Stimulated activated naive B cell treated with anti-CD40 and anti-IgM and Interleukin-4, amounts not matched to agents 10 μg/mL and 1 μg/mL and 100 μg/mL, for 72 hours (primary cell): ENCODE data around the gene CDH13.

Experiments
- ATAC-seq, 2 donors: fragments of 150-1000 bp; cut with Tn5 transposase; replicated peaks; 2 replicates each; pipeline ENCODE4 v1.10.0; 2021; ENCODE audit warnings: moderate library complexity in 1 of 2
- DNase-seq: peaks from one replicate; pipeline ENCODE4 v3.0.0; 2021
- H3K27ac Mint-ChIP-seq: one replicate; pipeline ENCODE4 v1.8.0; 2022; ENCODE audit warnings: mild to moderate bottlenecking, mixed read lengths
- H3K27me3 Mint-ChIP-seq, 2 donors: one replicate each; pipeline ENCODE4 v1.8.0; 2022; ENCODE audit warnings: mixed read lengths in 2 of 2
- H3K36me3 Mint-ChIP-seq, 2 donors: one replicate each; pipeline ENCODE4 v1.8.0; 2022; ENCODE audit warnings: mixed read lengths in 2 of 2, mild to moderate bottlenecking in 1 of 2
- H3K4me1 Mint-ChIP-seq, 2 donors: one replicate each; pipeline ENCODE4 v1.8.0; 2022; ENCODE audit warnings: mixed read lengths in 2 of 2, mild to moderate bottlenecking in 1 of 2
- H3K4me3 Mint-ChIP-seq, 2 donors: one replicate each; pipeline ENCODE4 v1.8.0; 2022; ENCODE audit warnings: mild to moderate bottlenecking in 2 of 2, mixed read lengths in 2 of 2, moderate library complexity in 1 of 2
- H3K9me3 Mint-ChIP-seq, 2 donors: one replicate each; pipeline ENCODE4 v1.8.0; 2022; ENCODE audit warnings: mixed read lengths in 2 of 2, mild to moderate bottlenecking in 1 of 2

The CDH13 gene

DNA sequence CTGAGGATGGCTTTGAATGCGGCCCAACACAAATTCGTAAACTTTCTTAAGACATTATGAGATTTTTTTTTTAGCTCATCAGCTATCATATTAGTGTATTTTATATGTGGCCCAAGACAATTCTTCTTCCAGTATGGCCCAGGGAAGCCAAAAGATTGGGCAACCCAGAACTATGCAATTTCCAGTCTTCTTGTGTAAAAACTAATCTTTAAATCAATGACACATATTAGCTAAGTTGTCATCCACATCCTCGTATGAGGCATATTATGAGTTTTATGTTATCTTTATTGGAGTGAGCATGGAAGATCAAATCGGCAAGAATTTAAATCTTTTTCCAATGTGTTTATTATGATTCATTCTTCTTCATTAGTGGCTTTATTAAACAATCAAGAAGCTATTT, 982.4 kb downstream of the CDH13 start:
- peaks cover 10 to 18% of the 10 kb centered on the region in 2 donors for H3K27me3 Mint-ChIP-seq

DNA sequence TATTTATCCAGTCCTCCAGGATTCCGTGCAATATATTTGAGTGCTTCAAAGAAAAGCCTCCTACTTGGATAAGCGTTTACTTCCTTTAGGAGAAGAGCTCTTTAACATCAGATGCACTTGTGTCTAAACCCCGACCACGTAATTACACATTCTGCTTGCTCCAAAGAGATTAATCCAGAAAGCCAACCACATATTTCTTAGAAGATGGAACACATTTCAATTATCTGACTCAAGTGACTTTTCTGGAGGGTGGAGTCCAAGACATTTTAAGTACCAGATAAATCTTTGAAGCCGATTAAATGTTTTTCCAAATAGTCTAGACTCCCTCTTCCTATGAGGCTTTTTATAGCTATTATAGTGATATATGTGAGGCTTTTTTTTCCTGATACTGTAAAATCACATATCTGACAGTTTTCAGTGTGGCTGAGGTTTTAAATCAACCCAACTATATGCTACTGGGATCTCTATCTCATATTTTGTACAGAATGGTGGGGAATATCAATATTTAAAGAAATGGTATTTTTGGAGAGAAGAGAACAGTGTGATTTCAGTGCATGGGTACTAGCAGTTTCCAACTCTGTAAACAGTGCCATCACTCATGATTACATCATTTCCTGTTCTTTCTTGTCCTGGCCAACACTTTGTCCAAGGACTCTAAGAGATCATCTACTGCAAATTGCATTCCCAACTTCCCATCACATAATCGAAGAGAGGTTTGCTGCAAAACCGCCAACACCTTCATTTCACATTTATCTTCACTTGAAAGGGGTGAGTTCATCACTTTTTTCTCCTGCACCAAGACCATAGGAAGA, 988.6 kb downstream of the CDH13 start:
- Mint-ChIP-seq H3K4me1 (no peaks in the 10 kb centered on the region), H3K9me3 (peaks cover 4 to 8% of the 10 kb centered on the region in 2 donors), H3K27me3 (peaks cover 12 to 34% of the 10 kb centered on the region in 2 donors), H3K4me3 (no peak overlapping the region), H3K27ac (no peak overlapping the region), H3K36me3 (no peaks in the 10 kb centered on the region)
- ATAC-seq (no peak), DNase-seq (no peak)

More for the DNA sequence above, 982.4 kb downstream of the CDH13 start:
- no peak for DNase-seq
- no peak overlapping the region for H3K4me3 Mint-ChIP-seq
- peaks cover 6 to 8% of the 10 kb centered on the region in 2 donors for H3K9me3 Mint-ChIP-seq
- H3K27ac Mint-ChIP-seq: no peak overlapping the region
- no peak for ATAC-seq
- no peaks in the 10 kb centered on the region for H3K36me3 Mint-ChIP-seq
- H3K4me1 Mint-ChIP-seq: no peaks in the 10 kb centered on the region

DNA sequence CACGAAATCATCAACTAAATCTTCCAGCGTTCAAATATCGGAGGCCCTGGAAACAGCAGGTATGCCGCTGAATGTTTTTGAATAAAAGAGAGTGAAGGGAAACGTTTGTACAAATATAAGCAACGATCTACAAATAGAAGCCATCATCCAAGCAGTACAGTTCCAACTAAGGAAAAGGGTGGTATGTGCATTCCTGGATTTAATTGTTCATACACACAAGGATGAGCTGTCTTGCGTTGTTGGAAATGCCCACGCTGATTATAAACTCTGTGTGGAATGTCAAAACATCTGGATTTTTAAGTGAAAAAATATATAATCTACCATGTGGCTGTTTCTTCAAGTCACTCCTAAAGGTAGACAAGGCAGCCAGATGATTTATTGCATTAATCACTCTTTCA, 989.2 kb downstream of the CDH13 start:
- DNase-seq: no peak
- H3K4me3 Mint-ChIP-seq: no peak overlapping the region
- no peaks in the 10 kb centered on the region for H3K36me3 Mint-ChIP-seq
- no peaks in the 10 kb centered on the region for H3K4me1 Mint-ChIP-seq
- ATAC-seq: no peak
- no peak overlapping the region for H3K27ac Mint-ChIP-seq
- H3K9me3 Mint-ChIP-seq: peaks cover 4 to 8% of the 10 kb centered on the region in 2 donors
- peaks cover 12 to 32% of the 10 kb centered on the region in 2 donors for H3K27me3 Mint-ChIP-seq

DNA sequence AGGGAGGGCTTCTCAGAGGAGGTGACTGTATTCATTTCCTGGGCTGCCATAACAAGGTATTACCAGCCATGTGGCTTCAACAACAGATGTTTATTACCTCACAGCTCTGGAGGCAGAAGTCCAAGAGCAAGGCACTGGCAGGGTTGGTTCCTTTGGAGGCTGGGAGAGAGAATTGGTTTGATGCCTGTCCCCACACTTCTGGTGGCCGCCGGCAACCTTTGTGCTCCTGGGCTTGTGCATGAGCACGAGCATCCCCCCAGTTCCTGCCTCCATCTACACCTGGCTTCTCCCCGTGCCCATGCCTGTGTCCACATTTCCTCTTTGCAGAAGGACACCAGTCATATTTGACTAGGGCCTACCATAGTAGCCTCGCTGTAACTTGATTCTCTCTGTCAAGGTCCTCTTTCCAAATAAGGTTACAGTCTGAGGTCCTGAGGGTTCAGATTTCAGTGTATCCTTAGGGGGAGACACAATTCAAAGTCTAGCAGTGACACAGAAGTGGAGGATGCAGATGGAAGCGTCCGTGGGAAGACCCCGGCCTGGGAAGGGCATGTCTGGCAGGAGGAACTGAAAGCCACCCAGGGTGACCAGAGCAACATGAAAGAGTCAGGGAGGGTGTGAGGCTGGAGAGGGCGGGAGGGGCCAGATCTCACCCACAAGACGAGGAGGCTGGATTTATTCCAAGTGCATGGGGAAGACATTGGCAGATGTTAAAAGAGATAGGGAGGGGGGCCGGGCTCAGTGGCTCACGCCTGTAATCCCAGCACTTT, 992.8 kb downstream of the CDH13 start:
- Mint-ChIP-seq H3K27ac (no peak overlapping the region), H3K9me3 (no peaks in the 10 kb centered on the region), H3K36me3 (no peaks in the 10 kb centered on the region), H3K4me3 (no peak overlapping the region), H3K27me3 (peaks cover 8 to 28% of the 10 kb centered on the region in 2 donors), H3K4me1 (no peaks in the 10 kb centered on the region)
- no peak for DNase-seq
- no peak for ATAC-seq

DNA sequence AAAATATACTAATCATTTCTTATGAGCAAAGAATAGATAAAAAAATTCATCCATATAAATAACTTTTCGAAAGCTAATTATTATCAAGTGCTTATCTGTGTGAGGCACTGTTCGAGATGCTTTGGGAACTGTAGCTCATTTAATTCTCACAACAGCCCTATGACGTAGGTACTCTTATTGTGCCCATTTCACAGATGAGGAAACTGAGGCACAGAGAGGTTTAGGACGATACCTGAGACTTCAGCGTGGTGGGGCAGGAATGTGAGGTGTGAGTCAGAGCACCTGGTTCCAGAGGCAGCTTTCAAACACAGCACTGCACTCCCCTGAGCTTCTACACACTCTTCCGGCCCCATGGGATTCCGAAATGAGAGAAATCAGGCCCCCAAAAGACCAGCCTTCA, 995.2 kb downstream of the CDH13 start:
- DNase-seq: no peak
- Mint-ChIP-seq H3K27me3 (peaks cover 12% of the 10 kb centered on the region in 2 donors), H3K36me3 (no peaks in the 10 kb centered on the region), H3K27ac (no peak overlapping the region), H3K4me3 (no peak overlapping the region), H3K4me1 (no peaks in the 10 kb centered on the region), H3K9me3 (no peaks in the 10 kb centered on the region)
- no peak for ATAC-seq

DNA sequence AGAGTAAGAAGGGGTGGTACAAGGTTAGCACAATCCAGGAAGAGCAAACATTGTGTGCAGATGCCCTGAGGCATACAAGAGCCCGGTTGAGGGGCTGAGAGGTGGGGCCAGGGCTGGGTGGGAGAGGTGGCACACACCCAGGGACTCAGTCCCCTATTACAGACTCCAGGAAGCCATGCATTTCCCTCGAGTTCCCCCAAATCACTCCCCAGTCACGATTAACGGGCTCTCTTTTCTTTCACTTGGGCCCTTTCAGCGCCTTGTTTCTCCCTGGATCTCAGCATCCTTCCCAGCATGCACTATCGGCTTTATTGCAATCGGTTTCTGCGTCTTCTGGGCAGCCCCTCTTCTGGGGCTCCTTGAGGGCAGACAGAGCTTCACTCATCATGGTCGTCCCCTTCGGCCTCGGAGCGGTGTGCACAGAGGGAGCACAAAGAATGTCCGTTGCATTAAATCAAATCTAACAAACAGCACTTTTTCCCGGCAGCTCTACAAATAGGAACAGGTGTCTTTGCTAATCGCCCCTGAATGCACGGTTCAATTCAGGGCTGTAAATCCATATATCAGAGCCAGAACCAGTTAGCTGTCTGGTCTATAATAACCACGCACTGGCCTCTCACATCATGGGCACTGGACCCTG, 996.4 kb downstream of the CDH13 start:
- Mint-ChIP-seq H3K4me1 (no peaks in the 10 kb centered on the region), H3K27me3 (peaks cover 10 to 12% of the 10 kb centered on the region in 2 donors), H3K27ac (no peak overlapping the region), H3K9me3 (no peaks in the 10 kb centered on the region), H3K4me3 (no peak overlapping the region), H3K36me3 (no peaks in the 10 kb centered on the region)
- DNase-seq (no peak), ATAC-seq (no peak)

DNA sequence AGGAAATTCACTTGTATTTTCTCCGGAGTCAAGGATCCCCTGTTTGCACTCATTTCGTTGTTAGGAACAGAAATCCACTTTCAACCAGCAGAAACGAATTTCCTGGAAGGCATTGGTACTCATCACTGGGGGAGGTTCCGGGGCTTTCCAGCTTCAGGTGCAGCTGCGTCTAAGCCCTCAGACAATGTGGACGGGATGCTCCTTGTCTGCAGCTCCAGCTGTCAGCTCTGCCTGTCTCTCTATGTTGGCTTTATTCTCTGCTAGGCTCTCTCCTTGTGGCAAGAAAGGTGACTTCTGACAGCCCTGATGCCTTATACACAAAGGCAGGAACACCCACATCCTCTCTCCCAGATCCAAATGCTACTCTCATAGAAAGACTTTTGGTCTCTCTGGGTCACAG, 997.1 kb downstream of the CDH13 start:
- Mint-ChIP-seq H3K27ac (peak overlapping the region; percentile 75), H3K36me3 (no peaks in the 10 kb centered on the region), H3K9me3 (no peaks in the 10 kb centered on the region), H3K4me1 (no peaks in the 10 kb centered on the region), H3K4me3 (no peak overlapping the region), H3K27me3 (peaks cover 10 to 12% of the 10 kb centered on the region in 2 donors)
- DNase-seq (no peak), ATAC-seq (no peak)

DNA sequence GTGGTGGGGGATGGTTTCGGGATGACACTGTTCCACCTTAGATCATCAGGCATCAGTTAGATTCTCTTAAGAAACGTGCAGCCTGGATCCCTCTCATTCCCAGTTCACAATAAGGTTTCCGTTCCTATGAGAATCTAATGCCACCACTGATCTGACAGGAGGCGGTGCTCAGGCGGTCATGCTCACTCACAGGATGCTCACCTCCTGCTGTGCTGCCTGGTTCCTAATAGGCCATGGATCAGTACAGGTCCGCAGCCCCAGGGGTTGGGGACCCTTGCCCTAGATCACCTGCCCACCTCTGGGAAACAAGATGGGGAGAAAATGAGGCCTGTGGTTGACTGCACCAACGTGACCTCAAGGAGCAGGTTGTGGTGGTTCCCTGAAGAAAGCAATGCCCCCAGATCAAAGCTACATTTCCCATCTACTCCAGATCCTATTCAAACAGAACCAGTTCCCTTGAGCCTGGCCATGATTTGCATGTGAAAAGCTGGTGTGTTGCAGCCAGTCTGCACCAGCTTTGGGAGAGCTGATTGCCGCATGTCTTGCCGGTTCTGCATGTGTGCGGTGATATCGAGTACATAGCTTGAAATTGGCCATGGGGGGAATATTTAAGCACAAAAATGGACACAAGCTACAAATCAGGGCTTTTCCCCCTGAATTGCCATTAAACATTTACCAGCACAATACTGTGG, 997.8 kb downstream of the CDH13 start:
- no peaks in the 10 kb centered on the region for H3K9me3 Mint-ChIP-seq
- H3K4me3 Mint-ChIP-seq: no peak overlapping the region
- H3K27me3 Mint-ChIP-seq: peaks cover 7 to 9% of the 10 kb centered on the region in 2 donors
- H3K4me1 Mint-ChIP-seq: no peaks in the 10 kb centered on the region
- peak overlapping the region; percentile 25 for H3K27ac Mint-ChIP-seq
- DNase-seq: no peak
- no peak for ATAC-seq
- H3K36me3 Mint-ChIP-seq: no peaks in the 10 kb centered on the region

DNA sequence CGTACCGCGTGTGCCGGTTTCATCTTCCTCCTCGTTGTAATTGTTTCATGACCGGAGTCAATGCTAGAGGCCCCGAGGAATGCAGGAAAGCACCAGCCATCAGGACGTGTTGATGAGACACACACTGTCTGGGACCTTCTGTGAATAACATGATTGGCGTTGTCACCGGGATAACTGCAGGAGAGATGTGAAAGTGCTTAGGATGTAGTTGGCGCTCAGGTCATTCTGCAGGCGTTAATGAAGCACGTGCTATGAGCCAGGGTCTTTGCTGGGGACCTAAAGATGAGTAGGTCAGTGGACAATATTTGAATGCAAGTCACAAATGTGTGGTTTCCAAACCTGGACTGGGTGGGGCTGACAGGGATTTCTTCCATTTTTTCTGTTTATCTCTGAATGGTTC, 999.4 kb downstream of the CDH13 start:
- Mint-ChIP-seq H3K36me3 (no peaks in the 10 kb centered on the region), H3K9me3 (no peaks in the 10 kb centered on the region), H3K4me3 (no peak overlapping the region), H3K27me3 (peaks cover 4 to 5% of the 10 kb centered on the region in 2 donors), H3K4me1 (no peaks in the 10 kb centered on the region), H3K27ac (no peak overlapping the region)
- ATAC-seq (no peak), DNase-seq (no peak)

DNA sequence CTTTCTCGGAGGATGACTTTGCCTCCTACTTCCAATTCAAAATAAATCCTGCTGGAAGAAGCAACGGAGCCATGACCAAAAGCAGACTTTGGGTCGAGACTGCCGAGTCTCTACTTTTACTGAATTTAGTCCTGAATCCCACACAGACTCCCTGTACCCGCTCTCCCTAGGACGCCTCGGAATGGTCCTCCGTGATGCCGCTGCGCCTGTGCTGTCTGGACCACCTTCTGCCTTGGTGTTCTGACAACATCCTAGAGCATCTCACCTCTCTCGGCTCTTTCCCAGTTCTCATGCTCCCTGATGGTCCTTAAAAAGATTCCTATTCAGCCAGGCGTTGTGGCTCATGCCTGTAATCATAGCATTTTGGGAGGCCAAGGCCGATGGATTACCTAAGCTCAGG, 999.9 kb downstream of the CDH13 start:
- H3K27me3 Mint-ChIP-seq: peaks cover 4 to 5% of the 10 kb centered on the region in 2 donors
- H3K36me3 Mint-ChIP-seq: no peaks in the 10 kb centered on the region
- H3K27ac Mint-ChIP-seq: no peak overlapping the region
- ATAC-seq (no peak), DNase-seq (no peak)
- H3K4me1 Mint-ChIP-seq: no peaks in the 10 kb centered on the region
- no peaks in the 10 kb centered on the region for H3K9me3 Mint-ChIP-seq
- H3K4me3 Mint-ChIP-seq: no peak overlapping the region

DNA sequence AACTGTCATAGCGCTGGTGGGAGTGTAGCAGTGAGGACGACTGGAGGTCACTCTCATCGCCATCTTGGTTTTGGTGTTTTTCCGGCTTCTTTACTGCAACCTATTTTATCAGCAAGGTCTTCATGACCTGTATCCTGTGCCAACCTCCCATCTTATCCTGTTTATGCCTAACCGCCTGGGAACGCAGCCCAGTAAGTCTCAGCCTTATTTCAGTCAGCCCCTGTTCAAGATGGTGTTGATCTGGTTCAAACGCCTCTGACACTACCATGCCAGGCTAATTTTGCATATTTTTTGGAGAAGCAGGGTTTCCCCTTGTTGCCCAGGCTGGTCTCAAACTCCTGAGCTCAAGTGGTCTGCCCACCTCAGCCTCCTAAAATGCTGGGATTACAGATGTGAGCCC, 1001.2 kb downstream of the CDH13 start:
- DNase-seq: no peak
- no peaks in the 10 kb centered on the region for H3K36me3 Mint-ChIP-seq
- H3K4me1 Mint-ChIP-seq: no peaks in the 10 kb centered on the region
- peaks cover 4 to 5% of the 10 kb centered on the region in 2 donors for H3K27me3 Mint-ChIP-seq
- H3K9me3 Mint-ChIP-seq: no peaks in the 10 kb centered on the region
- no peak overlapping the region for H3K27ac Mint-ChIP-seq
- ATAC-seq: no peak
- H3K4me3 Mint-ChIP-seq: no peak overlapping the region

DNA sequence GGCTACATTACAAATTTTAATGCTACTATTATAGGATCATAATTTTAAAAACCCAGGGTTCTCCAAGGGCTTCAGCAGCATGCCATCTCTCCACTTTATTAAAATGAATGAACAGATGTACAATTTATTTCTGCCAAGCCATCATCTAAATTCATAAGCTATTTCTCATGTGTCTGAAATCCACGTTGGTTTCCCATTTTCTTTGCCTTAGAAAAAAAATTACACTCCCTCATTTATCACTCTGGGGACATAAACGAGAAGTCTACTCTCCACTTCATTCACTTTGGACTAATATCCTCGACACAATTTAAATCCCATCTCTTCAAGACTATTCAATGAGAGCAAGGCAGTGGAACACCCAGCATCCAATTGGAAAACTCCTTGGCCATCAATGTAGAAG, 1002.7 kb downstream of the CDH13 start:
- Mint-ChIP-seq H3K9me3 (no peaks in the 10 kb centered on the region), H3K4me3 (no peak overlapping the region)
- ATAC-seq: no peak

DNA sequence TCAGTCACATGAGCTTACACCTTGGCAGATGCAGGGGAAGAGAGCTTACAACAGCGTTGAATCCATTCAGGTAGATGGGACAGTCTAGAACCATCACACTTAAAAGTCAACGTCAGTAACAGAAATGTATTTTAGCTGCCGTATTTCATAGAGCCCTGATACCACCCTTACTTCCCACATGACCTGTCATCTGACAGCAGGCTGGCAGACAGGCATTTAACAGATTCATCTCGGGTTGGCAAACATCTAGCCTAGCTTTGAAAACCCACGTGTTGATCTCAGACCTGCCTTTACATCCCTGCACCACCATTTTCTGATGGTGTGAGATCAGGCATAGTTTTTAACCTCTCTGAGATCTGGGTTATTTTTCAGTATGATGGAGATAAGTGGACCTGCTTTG, 1003.1 kb downstream of the CDH13 start:
- DNase-seq (no peak), ATAC-seq (no peak)
- peaks cover 0 to 4% of the 10 kb centered on the region in 2 donors for H3K27me3 Mint-ChIP-seq
- H3K4me1 Mint-ChIP-seq: no peaks in the 10 kb centered on the region
- no peaks in the 10 kb centered on the region for H3K36me3 Mint-ChIP-seq
- H3K27ac Mint-ChIP-seq: no peak overlapping the region
- no peak overlapping the region for H3K4me3 Mint-ChIP-seq
- H3K9me3 Mint-ChIP-seq: no peaks in the 10 kb centered on the region

More for the DNA sequence above, 1002.7 kb downstream of the CDH13 start:
- no peaks in the 10 kb centered on the region for H3K4me1 Mint-ChIP-seq
- H3K36me3 Mint-ChIP-seq: no peaks in the 10 kb centered on the region
- peaks cover 0 to 4% of the 10 kb centered on the region in 2 donors for H3K27me3 Mint-ChIP-seq
- no peak for DNase-seq
- no peak overlapping the region for H3K27ac Mint-ChIP-seq

DNA sequence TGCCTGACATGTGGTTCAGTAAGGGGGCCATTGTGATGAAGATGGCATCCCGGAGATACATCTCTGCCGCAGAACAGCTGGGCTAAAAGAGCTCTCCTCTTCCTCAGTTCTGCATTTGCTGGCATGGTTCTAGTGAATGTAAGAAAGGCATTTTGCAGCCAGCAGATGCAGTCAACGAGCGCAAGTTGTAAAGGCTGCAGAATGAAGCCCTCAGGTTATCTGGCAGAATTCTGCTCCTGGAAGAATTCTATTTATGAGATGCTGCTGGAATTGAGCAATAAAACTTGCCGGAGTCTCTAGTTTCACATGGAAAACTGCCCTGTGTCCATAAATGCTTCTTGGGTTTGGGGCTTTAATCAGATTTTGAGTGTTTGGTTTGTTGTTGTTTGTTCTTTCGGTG, 1004.2 kb downstream of the CDH13 start:
- H3K9me3 Mint-ChIP-seq: no peaks in the 10 kb centered on the region
- peaks cover 0 to 4% of the 10 kb centered on the region in 2 donors for H3K27me3 Mint-ChIP-seq
- no peaks in the 10 kb centered on the region for H3K36me3 Mint-ChIP-seq
- DNase-seq (no peak), ATAC-seq (no peak)
- no peak overlapping the region for H3K27ac Mint-ChIP-seq
- H3K4me1 Mint-ChIP-seq: no peaks in the 10 kb centered on the region
- H3K4me3 Mint-ChIP-seq: no peak overlapping the region
